Stimulated activated CD8-positive, alpha-beta memory T cell treated with anti-CD3 and anti-CD28 coated beads, Interleukin-15, amount 100 ng/mL, for 1 hour (primary cell): Measurements from ENCODE around the gene HM13.
"Not testable (repeated sequence)": the region's sequence is repeated elsewhere in the genome, so short reads cannot be mapped to it uniquely, and the experiment has no call there.

Source experiments
- DNase-seq: peaks from one replicate; pipeline ENCODE4 v3.0.0-alpha.2; 2020; ENCODE audit warnings: low read depth

Gene HM13

GRCh38 chr20:31543966-31544598 is 29.8 kb downstream of the HM13 start:
- DNase-seq, result no peak

- no peak for DNase-seq
Measured at GRCh38 chr20:31544600-31544999, 30.4 kb downstream of the HM13 start.

- DNase-seq, result not testable (repeated sequence)
Measured at GRCh38 chr20:31545621-31546040, 31.4 kb downstream of the HM13 start.

DNA sequence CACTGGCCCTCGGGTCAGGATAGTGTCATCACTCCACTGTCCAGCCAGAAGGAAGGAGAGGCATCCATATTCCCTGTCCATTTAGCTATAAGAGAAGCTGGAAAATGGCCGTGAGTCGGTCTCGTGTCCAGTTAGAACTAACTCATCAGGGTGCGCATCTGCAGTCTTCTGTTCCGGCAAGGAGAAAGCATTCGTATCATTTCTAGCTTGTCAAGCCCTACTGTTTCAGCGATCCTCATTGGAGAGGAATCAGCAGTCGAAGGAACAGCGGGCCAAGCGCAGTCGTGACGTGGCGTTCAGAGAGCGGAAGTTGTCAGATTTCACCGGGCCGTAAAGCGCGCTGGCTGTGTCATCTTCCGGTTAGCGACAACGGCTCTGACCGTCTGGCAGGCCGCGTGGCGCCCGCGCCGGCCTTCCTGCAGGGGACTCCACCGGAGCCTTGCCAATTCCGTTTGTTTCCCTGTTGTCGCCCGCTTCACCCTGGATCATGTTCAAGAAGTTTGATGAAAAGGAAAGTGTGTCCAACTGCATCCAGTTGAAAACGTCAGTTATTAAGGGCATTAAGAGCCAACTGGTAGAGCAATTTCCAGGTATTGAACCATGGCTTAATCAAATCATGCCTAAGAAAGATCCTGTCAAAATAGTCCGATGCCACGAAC is 32.9 kb downstream of the HM13 start:
- peak; percentile 53 for DNase-seq

DNA sequence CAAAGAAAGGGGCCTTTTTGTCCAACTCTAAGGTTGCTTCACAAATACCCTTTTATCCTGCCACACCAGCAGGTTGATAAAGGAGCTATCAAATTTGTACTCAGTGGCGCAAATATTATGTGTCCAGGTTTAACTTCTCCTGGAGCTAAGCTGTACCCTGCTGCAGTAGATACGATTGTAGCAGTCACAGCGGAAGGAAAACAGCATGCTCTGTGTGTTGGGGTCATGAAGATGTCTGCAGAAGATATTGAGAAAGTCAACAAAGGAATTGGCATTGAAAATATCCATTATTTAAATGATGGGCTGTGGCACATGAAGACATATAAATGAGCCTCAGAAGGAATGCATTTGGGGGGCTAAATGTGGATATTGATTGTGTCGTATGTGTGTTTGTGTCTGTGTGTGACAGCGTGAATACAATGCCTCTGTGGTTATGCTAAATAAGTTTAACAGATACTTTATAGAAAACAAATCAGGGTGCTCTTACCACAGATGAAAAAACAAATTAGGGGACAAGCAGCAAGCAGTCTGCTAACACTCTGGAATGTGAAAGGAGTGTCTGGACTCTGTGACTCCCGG is 33.6 kb downstream of the HM13 start:
- DNase-seq, result no peak

GRCh38 chr20:31548820-31549512 is 34.7 kb downstream of the HM13 start:
- DNase-seq, result no peak

DNA sequence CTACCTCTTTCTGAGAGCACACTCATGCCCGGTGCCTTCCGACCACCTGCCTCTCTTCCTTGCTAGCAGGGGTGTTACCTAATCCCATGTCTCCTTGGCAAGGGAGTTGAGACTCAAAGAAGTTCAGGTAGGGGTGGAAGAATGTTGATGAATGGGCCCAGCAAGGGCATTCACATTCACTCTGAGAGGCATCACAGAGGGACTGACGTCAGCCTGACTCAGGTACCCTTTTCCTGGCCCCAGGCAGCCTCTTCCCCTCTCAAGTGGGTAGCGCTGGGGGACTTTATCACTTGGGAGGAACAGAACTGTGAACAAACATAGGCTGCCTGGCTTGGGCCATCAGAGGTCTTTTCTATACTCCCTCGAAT is 35.3 kb downstream of the HM13 start:
- DNase-seq, result no peak

DNA sequence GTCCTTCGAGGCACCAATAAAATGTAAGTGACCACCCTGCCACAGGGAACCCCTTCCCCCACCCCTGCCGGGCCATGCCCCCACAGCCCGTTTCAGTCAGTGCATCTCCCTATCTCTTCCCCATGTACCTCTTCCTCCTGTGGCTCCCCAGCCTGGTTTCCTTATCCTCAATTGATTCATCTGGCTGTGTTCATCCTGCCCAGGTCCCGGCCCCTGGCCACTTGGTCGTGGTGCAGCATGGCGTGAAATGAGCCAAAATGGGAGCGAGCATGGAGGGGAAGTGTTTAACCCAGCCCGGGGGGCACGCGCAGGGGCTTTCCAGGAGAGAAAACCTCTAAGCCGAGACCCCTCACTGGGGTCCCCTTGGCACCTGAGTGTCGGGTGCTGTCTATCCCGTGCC is 35.9 kb downstream of the HM13 start:
- DNase-seq, result no peak

GRCh38 chr20:31551163-31552081 is 37.2 kb downstream of the HM13 start:
- DNase-seq, result no peak

- DNase-seq, result no peak
Measured at GRCh38 chr20:31555203-31555775, 41.0 kb downstream of the HM13 start.

DNA sequence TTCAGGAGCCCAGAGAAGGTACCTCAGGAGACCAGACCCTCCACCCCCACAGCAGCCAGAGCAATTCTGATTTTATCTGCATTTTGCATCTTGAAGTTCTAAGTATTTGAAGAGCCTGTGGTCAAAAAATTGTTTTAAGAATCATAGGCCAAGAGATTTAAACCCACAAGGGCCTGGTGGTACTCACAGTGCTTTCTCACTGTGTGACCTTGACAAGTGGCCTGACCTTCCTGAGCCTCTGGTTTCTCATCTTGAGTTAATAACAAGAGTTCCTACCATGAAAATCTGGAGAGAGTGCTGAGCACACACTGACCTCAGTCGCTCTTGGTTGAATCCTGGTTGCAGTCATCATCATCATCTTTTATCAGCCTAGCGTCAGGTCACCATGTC is 45.5 kb downstream of the HM13 start:
- DNase-seq, result no peak

GRCh38 chr20:31560094-31560745 is 46.0 kb downstream of the HM13 start:
- peak; percentile 55 for DNase-seq

GRCh38 chr20:31560746-31561598 is 46.7 kb downstream of the HM13 start:
- no peak for DNase-seq

DNA sequence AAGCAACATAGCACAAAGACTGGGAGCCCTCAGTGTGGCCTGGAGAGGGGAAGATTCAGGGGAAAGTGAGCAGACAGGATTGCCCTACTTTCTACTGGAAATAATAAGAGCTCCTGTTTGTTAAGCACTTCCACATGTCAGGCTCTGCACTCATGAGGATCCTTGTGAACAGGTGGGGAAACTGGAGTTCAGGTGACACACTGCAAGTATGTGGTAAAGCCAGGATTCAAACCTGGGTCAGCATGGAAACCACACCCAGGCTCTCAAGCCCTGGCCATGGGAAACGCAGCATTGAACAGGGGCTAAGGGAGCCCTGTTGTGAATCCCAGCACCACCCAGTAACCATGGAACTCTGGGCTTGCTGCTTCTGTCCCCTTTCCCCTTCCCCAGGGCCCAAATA is 48.0 kb downstream of the HM13 start:
- no peak for DNase-seq

DNA sequence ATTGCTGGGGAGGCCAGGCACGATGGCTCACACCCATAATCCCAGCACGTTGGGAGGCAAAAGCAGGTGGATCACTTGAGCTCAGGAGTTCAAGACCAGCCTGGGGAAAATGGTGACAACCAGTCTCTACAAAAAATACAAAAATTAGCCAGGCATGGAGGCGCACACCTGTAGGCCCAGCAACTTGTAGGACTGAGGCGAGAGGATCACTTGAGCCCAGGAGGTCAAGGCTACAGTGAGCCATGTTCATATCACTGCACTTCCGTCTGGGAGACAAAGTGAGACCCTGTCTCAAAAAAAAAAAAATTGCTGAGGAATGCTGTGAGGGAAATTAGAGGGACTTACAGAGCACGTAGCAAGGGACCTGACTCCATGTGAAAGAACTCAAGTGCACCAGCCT is 50.0 kb downstream of the HM13 start:
- DNase-seq, result no peak

GRCh38 chr20:31565699-31566318 is 51.6 kb downstream of the HM13 start:
- DNase-seq, result no peak

- DNase-seq, result no peak
Measured at GRCh38 chr20:31566319-31566657, 52.0 kb downstream of the HM13 start.

DNA sequence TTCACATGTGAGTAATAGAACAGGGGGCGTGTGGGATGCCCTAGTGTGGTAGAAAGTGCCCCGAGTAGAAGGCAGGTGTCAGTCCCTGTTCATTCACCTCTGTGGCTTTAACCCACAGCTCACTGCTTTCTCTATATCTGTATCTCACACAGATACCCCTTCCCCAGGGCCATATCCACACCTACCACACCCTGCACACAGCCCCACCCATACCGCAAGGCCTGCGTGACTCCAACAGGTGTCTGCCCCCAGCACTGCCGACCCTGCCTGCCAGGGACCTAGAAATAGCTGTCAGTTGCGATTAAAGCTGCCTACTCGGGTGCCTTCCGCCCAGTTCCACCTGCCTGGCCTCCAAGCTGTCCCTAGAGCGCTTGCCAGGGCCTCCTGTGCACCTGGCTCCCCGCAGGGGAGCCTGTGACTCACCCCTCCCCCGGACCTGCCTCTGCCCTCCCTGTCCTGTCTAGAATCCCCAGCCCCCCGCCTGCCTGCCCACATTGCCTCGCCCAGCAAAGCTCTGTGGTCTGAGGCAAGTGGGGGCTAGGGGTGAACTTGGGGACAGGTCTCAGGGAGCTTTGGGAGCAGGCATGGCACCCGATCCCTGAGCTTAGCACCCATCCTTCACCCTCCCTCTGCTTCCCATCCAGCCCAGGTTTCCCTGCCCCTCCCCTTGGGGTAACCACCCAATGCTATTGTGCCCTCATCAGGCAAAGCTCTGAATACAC is 52.6 kb downstream of the HM13 start:
- no peak for DNase-seq

- no peak for DNase-seq
Measured at GRCh38 chr20:31567380-31567720, 53.1 kb downstream of the HM13 start.
